IgD-negative memory B cell (primary cell): Measurements from ENCODE around the gene RFX2. TPM values are rescaled to one million over a fixed set of nuclear protein-coding genes. Genes with fewer than 3 reads are reported as not detected.

Source experiments
- H3K27ac Mint-ChIP-seq, 3 donors: one replicate each; pipeline ENCODE4 v1.8.0; 2020 to 2022; ENCODE audit warnings: mild to moderate bottlenecking in 3 of 3, mixed read lengths in 3 of 3, moderate library complexity in 1 of 3
- H3K27me3 Mint-ChIP-seq: one replicate; pipeline ENCODE4 v1.8.0; 2021; ENCODE audit warnings: mixed read lengths
- H3K36me3 Mint-ChIP-seq: one replicate; pipeline ENCODE4 v1.8.0; 2020; ENCODE audit warnings: mild to moderate bottlenecking, mixed read lengths
- H3K4me1 Mint-ChIP-seq, 3 donors: one replicate each; pipeline ENCODE4 v1.8.0; 2020 to 2022; ENCODE audit warnings: mixed read lengths in 3 of 3, mild to moderate bottlenecking in 1 of 3
- H3K4me3 Mint-ChIP-seq, 4 donors: one replicate each; pipeline ENCODE4 v1.8.0; 2020 to 2022; ENCODE audit warnings: mild to moderate bottlenecking in 4 of 4, mixed read lengths in 4 of 4, moderate library complexity in 3 of 4
- H3K9me3 Mint-ChIP-seq, 3 donors: one replicate each; pipeline ENCODE4 v1.8.0; 2020 to 2021; ENCODE audit warnings: mixed read lengths in 3 of 3, mild to moderate bottlenecking in 1 of 3
- polyA plus RNA-seq: library from polyadenylated mRNA; unstranded; fragments of 300-500 nt; fragmentation: Illumina TruSeq; gene quantifications from one replicate; pipeline ENCODE4 v1.2.3, GENCODE V29; 2021

The RFX2 gene
- polyA plus RNA-seq, 1 donor from 2014 or later, result 3.1 TPM

DNA sequence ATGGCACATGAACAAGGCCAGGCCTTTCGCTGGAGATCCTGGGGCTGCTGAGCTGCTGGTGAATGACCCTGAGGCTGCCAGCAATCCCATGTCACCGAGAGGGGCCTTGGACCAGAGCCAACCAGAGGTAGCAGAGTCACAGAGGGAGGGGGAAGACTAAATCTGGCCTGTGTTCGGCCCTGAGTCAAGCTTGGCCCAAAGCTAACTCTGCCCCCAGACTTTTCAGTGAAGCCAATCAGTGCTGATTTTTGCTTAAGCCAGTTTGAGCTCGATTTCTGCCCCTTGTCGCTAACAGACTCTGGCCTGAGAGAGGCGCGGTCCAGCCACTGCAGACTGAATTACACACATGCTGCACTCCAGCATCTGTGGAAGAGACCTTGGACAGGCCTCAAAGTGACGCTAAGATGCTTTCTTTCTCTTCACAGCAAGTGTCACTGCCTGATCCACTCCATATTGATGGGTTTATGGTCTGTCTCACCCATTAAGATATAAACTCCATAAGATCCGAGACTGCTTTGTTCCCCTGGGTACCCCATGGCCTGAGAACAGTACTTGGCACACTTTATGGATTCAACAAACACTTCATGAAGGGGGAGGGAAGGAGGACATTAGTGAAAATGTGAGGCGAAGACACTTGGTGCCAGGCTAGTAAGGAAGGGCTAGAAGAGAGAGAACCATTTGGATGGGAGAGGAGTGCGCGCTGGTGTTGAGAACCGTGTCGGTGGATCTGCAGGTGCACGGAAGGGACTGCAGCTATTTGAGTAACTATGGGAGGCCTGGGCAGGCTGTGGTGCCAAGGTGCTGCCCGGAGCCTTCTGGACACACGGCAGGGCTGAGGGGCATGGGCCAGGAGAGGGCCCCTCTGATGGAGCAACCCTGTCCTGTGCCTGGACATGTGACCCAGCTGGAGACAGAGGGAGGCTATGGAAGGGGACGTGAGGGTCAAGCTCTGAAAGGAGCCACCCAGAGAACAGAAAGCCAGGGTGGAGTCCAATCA is 150.0 kb downstream of the RFX2 start:
- Mint-ChIP-seq H3K27me3 (no peaks in the 10 kb centered on the region), H3K4me1 (peaks cover 37 to 50% (median 38%) of the 10 kb centered on the region in 3 donors), H3K27ac (peak overlapping the region in 1 of 3 donors; percentile 67), H3K36me3 (peaks cover 5% of the 10 kb centered on the region), H3K9me3 (no peaks in the 10 kb centered on the region), H3K4me3 (peak overlapping the region in 2 of 4 donors; percentile 17 to 75)

- Mint-ChIP-seq H3K4me3 (no peak overlapping the region), H3K27ac (peak overlapping the region in 1 of 3 donors; percentile 54), H3K4me1 (peaks cover 40 to 53% (median 40%) of the 10 kb centered on the region in 3 donors), H3K36me3 (peaks cover 6% of the 10 kb centered on the region), H3K9me3 (no peaks in the 10 kb centered on the region), H3K27me3 (no peaks in the 10 kb centered on the region)
Observed at GRCh38 chr19:5959260-5960004, 150.9 kb downstream of the RFX2 start.

- H3K36me3 Mint-ChIP-seq, result peaks cover 4% of the 10 kb centered on the region
- H3K9me3 Mint-ChIP-seq, result no peaks in the 10 kb centered on the region
- H3K27me3 Mint-ChIP-seq, result no peaks in the 10 kb centered on the region
- H3K27ac Mint-ChIP-seq, result peak overlapping the region in 1 of 3 donors; percentile 54
- H3K4me3 Mint-ChIP-seq, result no peak overlapping the region
- H3K4me1 Mint-ChIP-seq, result peaks cover 41 to 54% (median 47%) of the 10 kb centered on the region in 3 donors
Observed at GRCh38 chr19:5958851-5959122, 151.5 kb downstream of the RFX2 start.

- Mint-ChIP-seq H3K27me3 (no peaks in the 10 kb centered on the region), H3K36me3 (peaks cover 4% of the 10 kb centered on the region), H3K9me3 (no peaks in the 10 kb centered on the region), H3K4me3 (no peak overlapping the region), H3K4me1 (peaks cover 44 to 57% (median 51%) of the 10 kb centered on the region in 3 donors), H3K27ac (peak overlapping the region in 1 of 3 donors; percentile 7)
Observed at GRCh38 chr19:5958074-5958850, 152.0 kb downstream of the RFX2 start.

DNA sequence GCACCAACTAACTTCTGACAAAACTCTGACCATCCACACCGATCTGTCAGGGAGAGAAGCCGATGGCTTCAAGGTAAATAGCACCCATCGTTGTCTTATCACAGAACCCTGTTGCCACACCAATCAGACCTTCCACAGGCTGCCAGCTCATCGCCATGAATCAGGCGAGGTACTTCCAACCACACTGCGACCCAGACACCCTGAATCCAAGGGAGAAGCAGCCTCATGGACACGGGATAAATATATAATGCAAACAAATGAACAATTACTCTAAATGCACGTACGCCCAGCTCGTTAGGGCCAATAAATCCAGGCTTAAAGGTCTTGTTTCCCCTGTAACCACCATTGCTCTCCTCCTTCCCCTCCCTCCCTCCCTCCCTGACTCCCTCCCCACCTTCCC is 153.1 kb downstream of the RFX2 start:
- no peak overlapping the region for H3K4me3 Mint-ChIP-seq
- peaks cover 50 to 57% (median 50%) of the 10 kb centered on the region in 3 donors for H3K4me1 Mint-ChIP-seq
- H3K36me3 Mint-ChIP-seq, result peaks cover 4% of the 10 kb centered on the region
- no peaks in the 10 kb centered on the region for H3K27me3 Mint-ChIP-seq
- H3K27ac Mint-ChIP-seq, result no peak overlapping the region
- no peaks in the 10 kb centered on the region for H3K9me3 Mint-ChIP-seq

DNA sequence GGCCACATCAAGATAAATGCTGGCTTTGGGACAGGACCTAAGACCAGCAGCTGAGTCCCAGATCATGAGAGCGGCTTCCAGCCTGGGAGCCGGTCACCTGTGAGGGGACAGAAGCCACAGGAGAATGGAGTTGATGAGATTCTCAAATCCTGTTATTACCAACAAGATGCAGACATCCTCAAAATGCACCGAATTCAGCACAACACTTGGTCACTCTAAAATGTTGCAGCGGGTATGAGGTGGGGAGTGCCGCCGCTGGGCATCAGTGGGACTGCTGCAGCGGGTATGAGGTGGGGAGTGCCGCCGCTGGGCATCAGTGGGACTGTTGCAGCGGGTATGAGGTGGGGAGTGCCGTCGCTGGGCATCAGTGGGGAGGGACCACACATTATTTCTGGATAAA is 153.6 kb downstream of the RFX2 start:
- Mint-ChIP-seq H3K4me1 (peaks cover 46 to 57% (median 49%) of the 10 kb centered on the region in 3 donors), H3K27ac (peak overlapping the region in 1 of 3 donors; percentile 14), H3K27me3 (no peaks in the 10 kb centered on the region), H3K36me3 (peaks cover 4% of the 10 kb centered on the region), H3K9me3 (no peaks in the 10 kb centered on the region), H3K4me3 (no peak overlapping the region)

GRCh38 chr19:5956323-5956722 is 154.0 kb downstream of the RFX2 start:
- Mint-ChIP-seq H3K27ac (peak overlapping the region in 2 of 3 donors; percentile 14 to 16), H3K4me3 (no peak overlapping the region)

GRCh38 chr19:5955636-5955935 is 154.7 kb downstream of the RFX2 start:
- H3K4me3 Mint-ChIP-seq, result peak overlapping the region in 1 of 4 donors; percentile 13
- peaks cover 4% of the 10 kb centered on the region for H3K36me3 Mint-ChIP-seq
- H3K4me1 Mint-ChIP-seq, result peaks cover 52 to 65% (median 56%) of the 10 kb centered on the region in 3 donors
- H3K9me3 Mint-ChIP-seq, result no peaks in the 10 kb centered on the region
- no peaks in the 10 kb centered on the region for H3K27me3 Mint-ChIP-seq
- H3K27ac Mint-ChIP-seq, result no peak overlapping the region

More at GRCh38 chr19:5956323-5956722, 154.0 kb downstream of the RFX2 start:
- Mint-ChIP-seq H3K9me3 (no peaks in the 10 kb centered on the region), H3K4me1 (peaks cover 45 to 60% (median 52%) of the 10 kb centered on the region in 3 donors), H3K27me3 (no peaks in the 10 kb centered on the region), H3K36me3 (peaks cover 4% of the 10 kb centered on the region)

- peaks cover 51 to 67% (median 53%) of the 10 kb centered on the region in 3 donors for H3K4me1 Mint-ChIP-seq
- H3K9me3 Mint-ChIP-seq, result no peaks in the 10 kb centered on the region
- no peaks in the 10 kb centered on the region for H3K27me3 Mint-ChIP-seq
- peaks cover 4% of the 10 kb centered on the region for H3K36me3 Mint-ChIP-seq
- peak overlapping the region in 1 of 4 donors; percentile 45 for H3K4me3 Mint-ChIP-seq
- peak overlapping the region in 2 of 3 donors; percentile 29 to 73 for H3K27ac Mint-ChIP-seq
Observed at GRCh38 chr19:5954293-5954692, 156.0 kb downstream of the RFX2 start.

DNA sequence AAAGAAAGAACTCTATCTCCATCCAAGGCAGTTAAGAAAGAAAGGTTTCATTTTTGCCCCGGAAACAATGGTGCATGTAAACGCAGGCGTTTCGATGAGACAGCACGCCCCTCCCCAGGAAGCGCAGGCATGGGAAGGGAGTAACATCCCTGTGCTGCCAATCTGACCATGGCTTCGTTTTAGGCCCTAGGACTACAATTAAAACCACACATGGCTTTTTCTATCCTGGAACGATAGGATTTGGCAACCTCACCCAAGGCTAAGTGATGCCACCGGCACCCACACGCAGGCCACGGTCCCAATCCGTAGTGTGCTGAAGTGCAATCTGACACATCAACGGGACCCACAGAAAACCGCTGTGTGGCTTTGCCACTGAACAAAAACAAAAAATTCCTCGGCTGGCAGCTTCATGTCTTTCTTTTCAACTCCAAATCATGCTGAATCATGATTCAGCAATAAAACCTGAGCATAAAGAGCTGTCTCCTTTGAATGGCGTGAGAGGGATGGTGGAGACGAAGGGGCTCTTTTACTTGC is 156.6 kb downstream of the RFX2 start:
- H3K4me1 Mint-ChIP-seq, result peaks cover 51 to 69% (median 56%) of the 10 kb centered on the region in 3 donors
- H3K27ac Mint-ChIP-seq, result peak overlapping the region; percentile 29 to 73 (median 71)
- H3K4me3 Mint-ChIP-seq, result peak overlapping the region in 2 of 4 donors; percentile 26 to 45
- H3K27me3 Mint-ChIP-seq, result no peaks in the 10 kb centered on the region
- H3K9me3 Mint-ChIP-seq, result no peaks in the 10 kb centered on the region
- peaks cover 4% of the 10 kb centered on the region for H3K36me3 Mint-ChIP-seq

DNA sequence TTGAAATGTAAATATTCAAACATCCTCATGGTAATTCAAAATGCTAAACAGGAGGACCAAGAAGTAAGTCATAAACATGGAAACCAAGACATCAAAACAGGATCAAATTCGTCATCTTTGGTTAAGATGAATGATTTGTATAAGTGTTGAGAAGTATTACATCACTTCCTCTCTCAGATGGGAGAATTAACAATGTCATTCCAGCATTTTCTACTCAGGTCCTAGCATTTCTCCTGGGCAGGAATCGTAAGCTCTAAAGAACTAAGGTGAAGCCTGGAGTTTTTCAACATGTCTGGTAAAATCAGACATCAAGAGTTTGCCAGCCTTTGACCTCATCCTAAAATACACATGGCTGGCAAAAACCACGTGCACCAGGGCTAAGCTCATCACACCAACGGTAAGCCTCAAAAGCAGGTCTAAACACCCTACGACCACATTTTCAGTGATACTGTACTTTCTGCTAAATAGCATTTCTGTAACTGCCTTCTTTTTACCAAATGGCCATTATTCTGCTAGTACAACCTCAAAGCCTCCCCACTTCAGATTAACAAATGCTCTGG is 157.2 kb downstream of the RFX2 start:
- Mint-ChIP-seq H3K4me3 (peak overlapping the region in 2 of 4 donors; percentile 6 to 26), H3K9me3 (no peaks in the 10 kb centered on the region), H3K4me1 (peaks cover 50 to 68% (median 57%) of the 10 kb centered on the region in 3 donors), H3K36me3 (peaks cover 4% of the 10 kb centered on the region), H3K27me3 (no peaks in the 10 kb centered on the region), H3K27ac (peak overlapping the region; percentile 29 to 78 (median 71))

DNA sequence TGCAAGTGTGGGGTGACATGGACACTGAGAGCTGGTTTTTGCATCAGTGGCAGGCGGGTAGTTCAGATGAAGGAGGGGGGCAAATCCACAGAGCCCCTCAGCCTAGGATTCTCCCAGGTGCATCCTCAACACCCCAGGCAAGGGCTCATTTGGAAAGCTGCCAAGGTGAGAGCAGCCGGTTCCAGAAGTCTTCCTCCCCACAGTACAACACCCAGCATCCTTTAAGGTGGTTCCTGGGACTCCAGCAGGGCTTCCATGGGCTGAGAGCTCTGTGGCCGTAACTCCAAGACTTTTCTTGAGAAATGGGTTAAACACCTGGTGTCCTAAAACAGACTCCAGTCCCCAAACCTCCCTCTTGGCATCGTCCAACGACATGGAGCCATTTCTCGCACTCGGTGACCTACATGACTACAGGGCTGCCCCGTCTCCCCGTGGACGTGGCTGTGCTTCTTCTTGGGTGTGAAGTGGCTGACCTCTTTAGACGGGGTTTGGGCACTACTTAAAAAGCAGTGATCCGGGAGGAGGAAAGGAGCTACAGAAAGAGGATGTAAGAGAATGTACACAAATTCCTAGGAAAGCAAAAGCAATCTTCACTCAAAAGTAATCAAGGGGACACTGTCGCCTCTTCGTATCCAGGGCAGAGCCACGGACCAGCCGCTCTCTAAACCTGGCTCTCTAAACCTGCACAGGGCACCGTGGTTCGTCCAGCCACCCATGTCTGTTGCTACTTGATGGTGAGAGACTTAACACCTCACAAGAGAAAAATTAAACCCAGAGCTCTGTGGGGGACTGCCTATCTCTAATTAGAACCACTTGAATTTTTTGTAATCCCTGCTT is 157.9 kb downstream of the RFX2 start:
- Mint-ChIP-seq H3K27me3 (no peaks in the 10 kb centered on the region), H3K4me1 (peaks cover 43 to 65% (median 52%) of the 10 kb centered on the region in 3 donors), H3K9me3 (no peaks in the 10 kb centered on the region), H3K36me3 (peaks cover 5% of the 10 kb centered on the region), H3K27ac (peak overlapping the region; percentile 29 to 78 (median 71)), H3K4me3 (peak overlapping the region in 1 of 4 donors; percentile 17)

DNA sequence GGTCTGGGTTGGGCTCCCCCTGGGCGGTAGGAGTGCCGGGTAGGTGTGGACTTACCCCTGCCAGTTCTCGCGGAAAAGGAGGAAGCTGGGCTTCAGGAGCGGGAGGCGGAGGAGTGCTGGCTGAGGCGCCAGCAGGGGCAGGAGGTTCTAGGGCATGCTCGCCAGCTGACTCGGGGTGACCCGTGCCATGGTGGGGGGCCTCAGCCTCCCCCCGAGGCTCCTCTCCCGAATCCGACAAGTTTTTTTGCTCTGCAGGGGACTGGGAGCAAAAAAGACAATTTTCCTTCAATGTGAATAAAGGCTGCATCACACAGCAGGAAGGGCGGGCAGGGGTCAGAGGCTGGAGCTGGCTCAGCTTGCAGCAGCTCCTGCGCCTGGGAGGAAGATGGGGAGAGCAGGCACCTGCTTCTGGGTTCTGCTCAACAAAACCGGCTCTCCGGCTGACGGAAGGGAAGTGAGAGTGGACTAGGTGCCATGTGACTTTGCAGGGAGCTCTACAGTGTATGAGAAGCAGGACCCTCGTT is 158.9 kb downstream of the RFX2 start:
- Mint-ChIP-seq H3K27me3 (no peaks in the 10 kb centered on the region), H3K27ac (peak overlapping the region in 2 of 3 donors; percentile 19 to 89), H3K4me3 (peak overlapping the region in 2 of 4 donors; percentile 64 to 65), H3K9me3 (no peaks in the 10 kb centered on the region), H3K4me1 (peaks cover 43 to 61% (median 49%) of the 10 kb centered on the region in 3 donors), H3K36me3 (peaks cover 5% of the 10 kb centered on the region)
